Activated naive CD8-positive, alpha-beta T cell treated with anti-CD3 and anti-CD28 coated beads for 36 hours (primary cell): Measurements from ENCODE around the gene PHETA1. TPM values are rescaled to one million over a fixed set of nuclear protein-coding genes. Genes with fewer than 3 reads are reported as not detected.

ENCODE experiments used
- DNase-seq: peaks from one replicate; pipeline ENCODE4 v3.0.0; 2021
- H3K27ac Mint-ChIP-seq: one replicate; pipeline ENCODE4 v1.8.0; 2022; ENCODE audit warnings: mild to moderate bottlenecking, moderate library complexity, mixed read lengths
- H3K27me3 Mint-ChIP-seq: one replicate; pipeline ENCODE4 v1.8.0; 2022; ENCODE audit warnings: mild to moderate bottlenecking, mixed read lengths
- H3K36me3 Mint-ChIP-seq: one replicate; pipeline ENCODE4 v1.8.0; 2021; ENCODE audit warnings: mild to moderate bottlenecking, mixed read lengths
- H3K4me1 Mint-ChIP-seq: one replicate; pipeline ENCODE4 v1.8.0; 2021; ENCODE audit warnings: mixed read lengths
- H3K4me3 Mint-ChIP-seq: one replicate; pipeline ENCODE4 v1.8.0; 2022; ENCODE audit warnings: mild to moderate bottlenecking, moderate library complexity, mixed read lengths
- H3K9me3 Mint-ChIP-seq: one replicate; pipeline ENCODE4 v1.8.0; 2022; ENCODE audit warnings: mixed read lengths
- total RNA-seq, 2 experiments: library from RNA; stranded (reverse); gene quantifications; one replicate each; pipeline ENCODE4 v1.2.3, GENCODE V29; 2021

Gene PHETA1
- 1 to 10 TPM; 2.0 to 2.4 TPM for total RNA-seq

- H3K27ac Mint-ChIP-seq, result no peak within 1 kb of the TSS
- no peaks in the 10 kb centered on the region for H3K36me3 Mint-ChIP-seq
- H3K4me1 Mint-ChIP-seq, result peaks cover 14% of the 10 kb centered on the region
Measured at GRCh38 chr12:111368788-111369495, at the start of gene PHETA1. Gene PHETA1, minus strand, starts transcription at chr12:111369095. Its CDS starts 5,668 bp downstream, at chr12:111363427.

GRCh38 chr12:111418594-111418880, 49.6 kb upstream of the PHETA1 start:
- no peak overlapping the region for H3K4me3 Mint-ChIP-seq
- H3K9me3 Mint-ChIP-seq, result no peaks in the 10 kb centered on the region
- H3K27me3 Mint-ChIP-seq, result no peaks in the 10 kb centered on the region
- peaks cover 36% of the 10 kb centered on the region for H3K36me3 Mint-ChIP-seq
- peaks cover 24% of the 10 kb centered on the region for H3K4me1 Mint-ChIP-seq
- H3K27ac Mint-ChIP-seq, result no peak overlapping the region
- no peak for DNase-seq

More at GRCh38 chr12:111368788-111369495, at the start of gene PHETA1:
- peak; percentile 85 for DNase-seq
- Mint-ChIP-seq H3K4me3 (peak within 1 kb of the TSS; percentile 76), H3K9me3 (no peaks in the 10 kb centered on the region), H3K27me3 (no peaks in the 10 kb centered on the region)

- Mint-ChIP-seq H3K4me3 (no peak overlapping the region), H3K4me1 (peaks cover 30% of the 10 kb centered on the region), H3K9me3 (no peaks in the 10 kb centered on the region), H3K36me3 (peaks cover 40% of the 10 kb centered on the region), H3K27me3 (no peaks in the 10 kb centered on the region), H3K27ac (no peak overlapping the region)
- DNase-seq, result no peak
Measured at GRCh38 chr12:111417784-111418593, 49.1 kb upstream of the PHETA1 start.

- H3K9me3 Mint-ChIP-seq, result no peaks in the 10 kb centered on the region
- H3K27ac Mint-ChIP-seq, result peak overlapping the region; percentile 20
- peaks cover 37% of the 10 kb centered on the region for H3K4me1 Mint-ChIP-seq
- H3K36me3 Mint-ChIP-seq, result peaks cover 40% of the 10 kb centered on the region
- H3K27me3 Mint-ChIP-seq, result no peaks in the 10 kb centered on the region
- DNase-seq, result no peak
- H3K4me3 Mint-ChIP-seq, result no peak overlapping the region
Measured at GRCh38 chr12:111417290-111417689, 48.4 kb upstream of the PHETA1 start.

- H3K9me3 Mint-ChIP-seq, result no peaks in the 10 kb centered on the region
- no peak overlapping the region for H3K27ac Mint-ChIP-seq
- H3K4me3 Mint-ChIP-seq, result no peak overlapping the region
- no peak for DNase-seq
- no peaks in the 10 kb centered on the region for H3K27me3 Mint-ChIP-seq
- H3K4me1 Mint-ChIP-seq, result peaks cover 49% of the 10 kb centered on the region
- peaks cover 36% of the 10 kb centered on the region for H3K36me3 Mint-ChIP-seq
Measured at GRCh38 chr12:111414711-111415252, 45.9 kb upstream of the PHETA1 start.

- Mint-ChIP-seq H3K4me3 (no peak overlapping the region), H3K9me3 (no peaks in the 10 kb centered on the region), H3K36me3 (peaks cover 39% of the 10 kb centered on the region), H3K27me3 (no peaks in the 10 kb centered on the region), H3K4me1 (peaks cover 54% of the 10 kb centered on the region), H3K27ac (no peak overlapping the region)
- DNase-seq, result no peak
Measured at GRCh38 chr12:111413442-111414086, 44.7 kb upstream of the PHETA1 start.

GRCh38 chr12:111412830-111413441, 44.0 kb upstream of the PHETA1 start:
- Mint-ChIP-seq H3K27me3 (no peaks in the 10 kb centered on the region), H3K27ac (no peak overlapping the region), H3K4me3 (no peak overlapping the region), H3K4me1 (peaks cover 59% of the 10 kb centered on the region), H3K36me3 (peaks cover 44% of the 10 kb centered on the region), H3K9me3 (no peaks in the 10 kb centered on the region)
- DNase-seq, result no peak

- H3K4me3 Mint-ChIP-seq, result peak overlapping the region; percentile 51
- peaks cover 64% of the 10 kb centered on the region for H3K4me1 Mint-ChIP-seq
- no peak for DNase-seq
- H3K27me3 Mint-ChIP-seq, result no peaks in the 10 kb centered on the region
- no peaks in the 10 kb centered on the region for H3K9me3 Mint-ChIP-seq
- peaks cover 51% of the 10 kb centered on the region for H3K36me3 Mint-ChIP-seq
- H3K27ac Mint-ChIP-seq, result peak overlapping the region; percentile 78
Measured at GRCh38 chr12:111412007-111412829, 43.3 kb upstream of the PHETA1 start.

- Mint-ChIP-seq H3K4me3 (peak overlapping the region; percentile 72), H3K4me1 (peaks cover 60% of the 10 kb centered on the region), H3K36me3 (peaks cover 54% of the 10 kb centered on the region), H3K27me3 (no peaks in the 10 kb centered on the region), H3K9me3 (no peaks in the 10 kb centered on the region), H3K27ac (peak overlapping the region; percentile 69)
- DNase-seq, result no peak
Measured at GRCh38 chr12:111411185-111411764, 42.4 kb upstream of the PHETA1 start.

GRCh38 chr12:111410431-111411184, 41.7 kb upstream of the PHETA1 start:
- no peak for DNase-seq
- Mint-ChIP-seq H3K9me3 (no peaks in the 10 kb centered on the region), H3K27me3 (no peaks in the 10 kb centered on the region), H3K4me1 (peaks cover 59% of the 10 kb centered on the region), H3K4me3 (peak overlapping the region; percentile 72), H3K36me3 (peaks cover 56% of the 10 kb centered on the region), H3K27ac (peak overlapping the region; percentile 69)

- Mint-ChIP-seq H3K4me1 (peaks cover 55% of the 10 kb centered on the region), H3K27me3 (no peaks in the 10 kb centered on the region), H3K36me3 (peaks cover 53% of the 10 kb centered on the region), H3K9me3 (no peaks in the 10 kb centered on the region), H3K4me3 (peak overlapping the region; percentile 97), H3K27ac (peak overlapping the region; percentile 69)
- peak; percentile 59 for DNase-seq
Measured at GRCh38 chr12:111409780-111410430, 41.0 kb upstream of the PHETA1 start.

GRCh38 chr12:111409403-111409779, 40.5 kb upstream of the PHETA1 start:
- Mint-ChIP-seq H3K27me3 (no peaks in the 10 kb centered on the region), H3K4me3 (peak overlapping the region; percentile 97), H3K9me3 (no peaks in the 10 kb centered on the region), H3K36me3 (peaks cover 49% of the 10 kb centered on the region), H3K27ac (peak overlapping the region; percentile 69), H3K4me1 (peaks cover 59% of the 10 kb centered on the region)
- DNase-seq, result no peak
